Retinal pigment epithelial cell (primary cell): ENCODE data around the gene AMH.
A peak's percentile ranks its signal among the peaks of the same experiment; 100 is the strongest.

ENCODE experiments used
- DNase-seq: peaks from one replicate; pipeline ENCODE4 v3.0.0-alpha.2; 2010; ENCODE audit warnings: low read depth
- H3K4me3 ChIP-seq: 2 replicates; pipeline ENCODE4 v1.5.1; 2011; ENCODE audit warnings: mild to moderate bottlenecking, low read length, control low read depth, moderate library complexity
- CTCF ChIP-seq: conservative IDR thresholded peaks from 2 replicates; pipeline ENCODE4 v1.5.1; 2011; ENCODE audit warnings: low read depth, low read length, control low read depth, inconsistent platforms

Gene AMH

GRCh38 chr19:2231621-2232221 lies 17.4 kb upstream of the AMH start:
- peak; percentile 3 for TF ChIP-seq CTCF
- no peak overlapping the region for H3K4me3 ChIP-seq
- no peak for DNase-seq

DNA sequence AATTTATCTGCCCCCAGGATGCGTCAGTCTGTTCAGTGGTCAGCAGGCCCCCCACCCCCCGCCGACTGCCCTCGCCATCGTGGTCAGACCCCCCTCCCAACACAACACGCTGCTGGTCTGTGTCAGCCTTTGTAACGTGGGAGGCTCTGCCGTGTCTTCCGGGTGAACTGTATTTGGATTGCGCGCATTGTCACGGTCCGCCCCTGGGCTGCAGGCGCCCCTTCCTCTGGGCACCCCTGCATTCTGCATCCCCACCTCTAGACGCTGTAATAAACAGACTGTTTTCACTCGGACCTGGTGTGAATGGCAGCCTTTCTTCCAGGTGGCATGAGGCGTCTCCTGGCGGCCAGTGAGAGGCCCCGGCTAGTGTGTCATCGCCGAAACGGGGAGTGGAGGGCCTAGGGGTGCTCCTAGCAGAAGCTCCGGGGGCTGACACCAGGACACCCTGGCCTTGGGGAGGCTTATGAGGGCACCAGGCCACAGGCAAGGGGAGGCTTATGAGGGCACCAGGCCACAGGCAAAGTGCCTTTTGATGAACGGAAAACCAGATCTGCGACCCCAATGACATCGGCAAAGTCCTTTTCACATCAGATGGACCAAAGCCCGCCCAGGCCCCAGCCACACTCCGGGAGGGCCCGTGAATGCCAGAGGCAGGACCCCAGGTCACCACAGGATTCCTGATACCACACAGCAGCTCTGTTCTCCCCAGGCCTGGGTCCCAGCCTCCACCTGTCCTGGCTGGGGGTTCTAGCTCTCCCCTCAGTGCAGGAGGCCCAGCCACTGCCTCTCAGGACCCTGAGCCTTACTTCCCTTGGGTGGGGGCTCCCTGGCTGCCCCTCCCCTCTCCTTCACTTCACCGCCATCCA lies 16.6 kb upstream of the AMH start:
- no peak overlapping the region for H3K4me3 ChIP-seq
- no peak for TF ChIP-seq CTCF
- no peak for DNase-seq

DNA sequence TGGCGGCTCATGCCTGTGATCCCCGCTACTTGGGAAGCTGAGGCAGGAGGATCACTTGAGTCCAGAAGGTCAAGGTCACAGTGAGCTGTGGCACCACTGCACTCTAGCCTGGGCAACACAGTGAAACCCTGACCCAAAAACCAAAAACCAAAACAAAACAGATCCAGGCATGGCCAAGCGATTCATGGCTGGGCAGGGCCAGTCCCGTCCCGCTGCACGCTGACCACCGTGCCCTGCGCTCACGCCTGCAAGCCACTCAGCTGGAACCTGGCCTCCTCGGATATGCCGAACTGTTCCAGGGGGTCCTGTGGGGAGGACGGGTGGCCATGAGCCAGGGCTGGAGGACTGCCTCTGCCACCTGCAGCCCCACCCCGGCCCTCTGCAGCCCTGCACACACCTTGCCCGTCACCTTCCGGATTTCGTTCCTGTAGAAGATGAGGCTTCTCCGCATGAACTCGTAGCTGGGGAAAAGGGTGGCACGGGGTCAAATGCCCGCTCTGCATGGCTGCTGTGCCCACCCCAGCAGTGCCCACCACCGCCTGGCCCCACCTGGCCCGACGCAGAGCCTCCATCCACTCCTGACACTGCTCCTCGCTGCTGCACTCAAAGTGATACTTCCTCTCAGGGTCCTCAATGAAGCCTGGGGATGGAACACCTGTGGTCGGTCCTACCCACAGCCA lies 15.4 kb upstream of the AMH start:
- TF ChIP-seq CTCF = no peak
- no peak overlapping the region for H3K4me3 ChIP-seq
- no peak for DNase-seq

DNA sequence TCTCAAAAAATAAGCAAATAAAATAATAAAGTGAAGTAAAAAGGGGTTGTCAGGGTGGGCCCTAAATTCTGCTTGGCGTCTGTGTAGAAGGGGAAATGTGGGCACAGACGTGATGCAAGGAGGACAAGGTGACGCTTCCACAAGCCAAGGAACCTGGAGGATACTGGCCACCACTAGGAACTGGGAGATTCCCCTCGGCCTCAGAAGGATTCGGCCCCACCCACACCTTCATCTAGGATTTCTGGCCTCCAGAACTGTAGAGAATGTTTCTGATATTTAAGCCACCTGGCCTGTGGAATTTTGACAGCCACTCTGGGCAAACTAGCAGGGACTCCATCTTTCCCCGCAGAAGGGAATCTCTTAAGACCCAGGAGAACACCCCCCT lies 14.1 kb upstream of the AMH start:
- no peak for TF ChIP-seq CTCF

DNA sequence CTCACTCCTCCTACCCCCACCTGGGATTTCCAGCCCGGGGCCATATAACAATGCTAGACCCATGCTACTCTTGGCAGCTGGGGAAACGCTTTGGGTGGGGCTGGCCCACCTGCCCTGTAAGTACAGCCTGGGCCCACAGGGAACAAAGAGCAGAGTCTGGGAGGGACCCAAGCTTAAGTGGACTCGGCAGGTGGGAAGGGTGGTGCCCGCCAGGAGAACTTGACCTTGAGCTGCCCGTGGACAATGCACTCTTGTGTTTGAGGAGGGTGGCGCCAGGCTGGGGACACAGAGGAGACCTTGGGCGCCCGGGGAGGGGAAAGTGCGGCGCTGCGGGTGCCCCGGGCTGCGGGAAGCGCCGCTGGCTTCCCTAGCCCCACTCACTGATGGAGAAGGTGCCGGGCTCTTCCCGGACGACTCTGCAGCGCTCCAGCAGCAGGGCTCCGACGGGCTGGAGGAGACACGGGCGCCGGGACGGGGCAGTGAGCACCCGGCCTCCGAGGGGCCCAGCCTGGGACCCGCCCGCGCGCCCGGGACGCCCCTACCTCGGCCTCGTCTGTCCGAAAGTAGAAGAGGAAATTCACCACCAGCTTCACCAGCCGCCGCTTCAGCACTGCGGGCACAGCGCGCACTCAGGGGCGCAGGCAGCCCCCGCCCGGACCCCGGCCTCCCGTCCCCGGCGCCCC lies 13.6 kb upstream of the AMH start:
- H3K4me3 ChIP-seq = peak overlapping the region; percentile 66
- DNase-seq = no peak
- TF ChIP-seq CTCF = no peak

More for the DNA sequence above, 14.1 kb upstream of the AMH start:
- no peak for DNase-seq
- peak overlapping the region; percentile 66 for H3K4me3 ChIP-seq

DNA sequence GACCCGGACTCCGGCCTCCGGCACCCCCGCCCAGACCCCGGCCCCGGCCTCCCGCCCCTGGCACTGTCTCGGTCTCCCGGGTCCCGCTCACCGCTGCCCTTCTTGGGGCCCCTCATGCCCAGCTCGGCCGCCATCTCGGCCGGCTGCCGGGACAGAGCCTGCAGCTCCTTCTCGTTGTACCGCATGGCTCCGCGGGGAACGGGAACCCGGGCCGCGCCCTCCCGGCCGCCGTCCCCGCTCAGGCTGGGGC lies 13.1 kb upstream of the AMH start:
- H3K4me3 ChIP-seq = peak overlapping the region; percentile 66
- DNase-seq = no peak
- TF ChIP-seq CTCF = no peak
